Esophagus muscularis mucosa (tissue), 4 donors: ENCODE data around the gene LRRC39. TPM values are rescaled to one million over a fixed set of nuclear protein-coding genes. Genes with fewer than 3 reads are reported as not detected.

Experiments used
- DNase-seq: peaks from one replicate; pipeline ENCODE4 v3.0.0-alpha.2; 2017; ENCODE audit errors: extremely low spot score
- H3K27ac ChIP-seq, 4 donors: fragments of 200-600 bp; sonication (generic); replicated peaks in 1 of 4; 1 replicate in 3 of 4; 2 replicates in 1 of 4; pipeline ENCODE4 v1.5.1; 2016 to 2019; ENCODE audit warnings: mild to moderate bottlenecking in 1 of 4
- H3K27me3 ChIP-seq, 4 donors: fragments of 200-600 bp; sonication (generic); one replicate each; pipeline versions ENCODE4 v1.5.1 to v1.6.0; 2016 to 2019
- H3K36me3 ChIP-seq, 4 donors: fragments of 200-600 bp; sonication (generic); one replicate each; pipeline ENCODE4 v1.5.1; 2016 to 2019
- H3K4me1 ChIP-seq, 4 donors: fragments of 200-600 bp; sonication (generic); one replicate each; pipeline ENCODE4 v1.5.1; 2016 to 2019
- H3K4me3 ChIP-seq, 4 donors: fragments of 200-600 bp; sonication (generic); 1 replicate in 2 of 4; 2 replicates in 2 of 4; pipeline ENCODE4 v1.5.1; 2016 to 2019; ENCODE audit warnings: mild to moderate bottlenecking in 4 of 4, moderate library complexity in 1 of 4
- H3K9me3 ChIP-seq, 4 donors: fragments of 200-600 bp; sonication (generic); 1 replicate in 3 of 4; 2 replicates in 1 of 4; pipeline ENCODE4 v1.5.1; 2016 to 2019
- CTCF ChIP-seq, 3 experiments: fragments of 200-600 bp in 2 of 3; fragments of 450-650 bp in 1 of 3; sonication (generic) in 2 of 3; IDR thresholded peaks; one replicate each; pipeline ENCODE4 v1.5.1; 2017 to 2019; ENCODE audit warnings: antibody characterized with exemption in 3 of 3, mild to moderate bottlenecking in 2 of 3, moderate library complexity in 1 of 3
- EP300 ChIP-seq: sonication (generic); formaldehyde crosslinking; IDR thresholded peaks from one replicate; pipeline ENCODE4 v1.6.1; 2017; ENCODE audit warnings: antibody characterized with exemption
- POLR2A ChIP-seq: fragments of 450-650 bp; IDR thresholded peaks from one replicate; pipeline ENCODE4 v1.6.1; 2017; ENCODE audit warnings: antibody characterized with exemption, moderate library complexity, mild to moderate bottlenecking, low read depth
- POLR2AphosphoS5 ChIP-seq, 2 donors: sonication (generic); formaldehyde crosslinking; IDR thresholded peaks; one replicate each; pipeline ENCODE4 v1.6.1; 2017; ENCODE audit warnings: antibody characterized with exemption in 2 of 2
- WGBS: methylation state at CpG from one replicate; pipeline ENCODE4 v1.1.5; 2018; 5-methylcytosine and 5-hydroxymethylcytosine counted together
- intact Hi-C: fragments of 100-400 bp; cut with DNase I; formaldehyde crosslinking; loops from one replicate; pipeline ENCODE4 v1.15.1; 2023
- total RNA-seq, 4 donors: library from RNA; depleted of rRNA; stranded (reverse); fragments of >200 nt; gene quantifications; one replicate each; pipeline versions ENCODE4 v1.1.0 to v1.2.1, GENCODE V29; 2016

LRRC39 gene
- total RNA-seq, 4 donors from 2014 or later: 0.50 to 0.97 (median 0.85) TPM

- intact Hi-C loops: loop anchor here (5.0 kb wide), 3 partner anchors 96 to 281 kb away; partner anchors contain the start of genes AGL and DBT
- peak; percentile 83 to 93 for TF ChIP-seq POLR2AphosphoS5 (IDR thresholded peaks at IDR 0.05)
- TF ChIP-seq CTCF (IDR thresholded peaks at IDR 0.05): peak in 1 of 3 experiments; percentile 7
- TF ChIP-seq EP300: no peak
- H3K27ac ChIP-seq: peak within 1 kb of the TSS; percentile 61 to 73 (median 70)
- whole genome bisulfite sequencing: 0% methylated on average over 42 of the region's 57 CpGs
- H3K4me1 ChIP-seq: peaks cover 4 to 32% (median 28%) of the 10 kb centered on the region in 4 donors
- peak; percentile 99 for DNase-seq
- H3K4me3 ChIP-seq: peak within 1 kb of the TSS; percentile 60 to 76 (median 74)
- no peaks in the 10 kb centered on the region for H3K27me3 ChIP-seq
- no peaks in the 10 kb centered on the region for H3K9me3 ChIP-seq
- H3K36me3 ChIP-seq: peaks cover 0 to 14% (median 11%) of the 10 kb centered on the region in 4 donors
These were observed 45.2 kb downstream of the LRRC39 start, which contains the start of the genes SASS6 and TRMT13 for GRCh38 chr1:100132566-100133477. SASS6 (minus strand) TSS chr1:100132930; CDS start chr1:100132814, 116 bp downstream. TRMT13 (plus strand) TSS chr1:100133163; CDS start chr1:100133169, 6 bp downstream.

- WGBS: 84% methylated on average over 8 of the region's 8 CpGs
- intact Hi-C loops: loop anchor here (5.0 kb wide), 3 partner anchors 94 to 279 kb away; partner anchors contain the start of genes AGL and DBT
- no peak for DNase-seq
- Histone ChIP-seq H3K4me3 (peak overlapping the region in 2 of 4 donors; percentile 73 to 75), H3K27ac (no peak overlapping the region), H3K9me3 (no peaks in the 10 kb centered on the region), H3K4me1 (peaks cover 4 to 32% (median 28%) of the 10 kb centered on the region in 4 donors), H3K36me3 (peaks cover 0 to 2% (median 0%) of the 10 kb centered on the region in 4 donors), H3K27me3 (no peaks in the 10 kb centered on the region)
- TF ChIP-seq POLR2A: no peak
- TF ChIP-seq CTCF (IDR thresholded peaks at IDR 0.05): no peak
- TF ChIP-seq POLR2AphosphoS5 (IDR thresholded peaks at IDR 0.05): no peak
- no peak for TF ChIP-seq EP300
These were observed 46.4 kb downstream of the LRRC39 start for GRCh38 chr1:100131623-100132022.

GRCh38 chr1:100130552-100131077 is 47.4 kb downstream of the LRRC39 start:
- Histone ChIP-seq H3K27me3 (no peaks in the 10 kb centered on the region), H3K27ac (no peak overlapping the region), H3K4me3 (no peak overlapping the region), H3K9me3 (no peaks in the 10 kb centered on the region), H3K36me3 (no peaks in the 10 kb centered on the region), H3K4me1 (peaks cover 4 to 30% (median 28%) of the 10 kb centered on the region in 4 donors)
- WGBS: 94% methylated on average over 5 of the region's 5 CpGs
- TF ChIP-seq POLR2AphosphoS5 (IDR thresholded peaks at IDR 0.05) (no peak), POLR2A (no peak), CTCF (IDR thresholded peaks at IDR 0.05) (no peak), EP300 (no peak)
- DNase-seq: no peak
- intact Hi-C loops: loop anchor here (5.0 kb wide), 3 partner anchors 93 to 278 kb away; partner anchors contain the start of genes AGL and DBT

GRCh38 chr1:100127226-100127625 is 50.8 kb downstream of the LRRC39 start:
- no peaks in the 10 kb centered on the region for H3K9me3 ChIP-seq
- no peak for TF ChIP-seq POLR2A
- no peak for TF ChIP-seq POLR2AphosphoS5 (IDR thresholded peaks at IDR 0.05)
- no peak for TF ChIP-seq EP300
- TF ChIP-seq CTCF (IDR thresholded peaks at IDR 0.05): no peak
- peaks cover 0 to 10% (median 7%) of the 10 kb centered on the region in 4 donors for H3K4me1 ChIP-seq
- no peak overlapping the region for H3K4me3 ChIP-seq
- no peaks in the 10 kb centered on the region for H3K27me3 ChIP-seq
- no peak overlapping the region for H3K27ac ChIP-seq
- H3K36me3 ChIP-seq: peaks cover 0 to 12% (median 0%) of the 10 kb centered on the region in 4 donors
- WGBS: 86% methylated on average over 1 of the region's 1 CpG
- intact Hi-C loops: no loop called here
- no peak for DNase-seq
